Measurements from ENCODE around the gene SUCLG1. TPM values are rescaled to one million over a fixed set of nuclear protein-coding genes. Genes with fewer than 3 reads are reported as not detected.
"Not testable (repeated sequence)": the region's sequence is repeated elsewhere in the genome, so short reads cannot be mapped to it uniquely, and the experiment has no call there.

Gene SUCLG1
- total RNA-seq, 1 donor from 2014 or later, result 85.4 TPM

DNA sequence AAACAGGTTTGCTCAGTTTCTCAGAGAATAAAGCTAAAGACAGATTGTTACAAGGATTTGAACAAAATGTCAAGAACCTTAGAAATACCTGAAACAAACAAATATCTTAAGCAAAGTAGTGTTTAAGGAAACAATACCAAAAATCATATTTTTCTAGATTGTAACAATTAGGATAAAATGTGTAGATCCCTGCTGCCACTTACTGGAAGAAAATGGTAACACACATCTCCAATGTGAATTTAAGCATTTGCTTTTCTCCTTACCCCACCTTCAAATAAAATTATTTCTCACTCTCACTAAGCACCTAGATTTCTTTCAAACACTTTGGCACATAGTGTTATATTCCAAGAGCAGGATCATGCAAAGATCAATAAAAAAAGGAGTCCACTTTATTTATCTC is 34.9 kb downstream of the SUCLG1 start:
- DNase-seq (ENCODE audit: extremely low read depth, low read depth, low spot score), result no peak

DNA sequence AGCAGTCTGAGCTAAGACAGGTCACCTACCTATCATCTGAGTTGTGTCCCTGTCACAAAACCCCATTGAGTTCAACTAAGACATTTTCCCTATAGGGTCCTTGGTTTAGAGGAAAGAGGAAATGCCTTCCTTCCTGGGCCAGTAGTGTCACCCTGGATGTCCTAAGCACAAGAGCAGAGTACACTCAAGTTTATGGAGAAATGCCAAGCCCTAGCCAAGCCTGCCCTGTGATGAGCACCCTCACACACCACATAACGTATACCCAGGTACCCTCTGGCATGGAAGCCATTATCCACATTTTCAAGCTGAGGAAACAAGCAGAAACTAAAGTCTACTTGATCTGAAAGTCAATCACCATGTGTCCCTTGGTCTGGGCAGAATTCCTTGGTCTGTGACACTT is 37.3 kb downstream of the SUCLG1 start:
- no peak for DNase-seq (ENCODE audit: extremely low read depth, low read depth, low spot score)

DNA sequence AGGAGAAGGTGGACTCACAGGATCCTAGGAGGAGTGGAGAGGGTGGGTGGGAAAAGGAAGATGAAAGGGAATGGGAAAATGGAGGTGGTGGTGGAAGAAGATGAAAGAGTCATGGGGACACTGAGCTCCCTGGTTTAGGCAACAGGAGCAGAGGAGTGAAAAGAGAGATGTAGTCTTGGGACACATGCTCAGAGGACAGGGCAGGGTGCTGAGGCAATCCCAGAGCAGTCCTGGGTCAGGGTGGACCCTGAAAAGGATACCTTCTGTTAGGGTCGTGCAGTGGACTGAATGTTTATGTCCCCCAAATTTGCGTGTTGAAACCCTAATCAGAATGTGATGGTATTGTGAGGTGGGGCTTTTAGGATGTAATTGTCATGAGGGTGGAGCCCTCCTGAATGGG is 37.9 kb downstream of the SUCLG1 start:
- no peak for DNase-seq (ENCODE audit: extremely low read depth, low read depth, low spot score)

DNA sequence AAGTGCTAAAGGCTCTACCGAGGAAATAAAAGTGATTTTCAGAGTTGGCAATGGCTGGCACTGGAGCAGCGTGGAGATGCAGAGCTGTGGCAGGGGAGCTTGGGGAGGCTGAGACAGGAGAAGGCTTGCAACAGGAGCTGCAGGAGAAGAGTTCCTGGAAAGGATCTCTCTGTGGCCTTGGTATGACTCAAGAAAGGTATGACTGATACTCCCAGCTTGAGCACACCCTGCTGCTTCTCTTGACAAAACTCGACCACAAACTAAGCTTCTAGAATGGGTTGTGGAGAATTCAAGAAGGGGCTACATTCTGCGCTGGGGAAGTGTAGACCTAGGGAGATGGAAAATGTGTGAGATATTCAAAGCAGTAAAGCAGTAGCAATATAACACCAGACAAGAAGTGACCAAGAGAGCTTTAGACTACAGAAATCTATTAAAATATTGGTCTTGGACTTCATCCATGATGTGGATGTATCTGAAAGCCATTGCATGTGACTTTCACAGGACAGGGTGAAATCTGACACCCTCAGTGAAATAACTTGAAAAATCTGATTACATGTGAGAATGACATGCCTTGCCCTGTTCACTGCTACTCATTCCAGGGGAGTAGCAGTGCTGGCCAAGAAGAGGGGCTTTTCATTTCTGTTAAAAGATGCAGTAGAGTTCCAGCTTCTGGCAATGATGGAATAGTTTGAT is 41.5 kb downstream of the SUCLG1 start:
- DNase-seq (ENCODE audit: extremely low read depth, low read depth, low spot score), result no peak

DNA sequence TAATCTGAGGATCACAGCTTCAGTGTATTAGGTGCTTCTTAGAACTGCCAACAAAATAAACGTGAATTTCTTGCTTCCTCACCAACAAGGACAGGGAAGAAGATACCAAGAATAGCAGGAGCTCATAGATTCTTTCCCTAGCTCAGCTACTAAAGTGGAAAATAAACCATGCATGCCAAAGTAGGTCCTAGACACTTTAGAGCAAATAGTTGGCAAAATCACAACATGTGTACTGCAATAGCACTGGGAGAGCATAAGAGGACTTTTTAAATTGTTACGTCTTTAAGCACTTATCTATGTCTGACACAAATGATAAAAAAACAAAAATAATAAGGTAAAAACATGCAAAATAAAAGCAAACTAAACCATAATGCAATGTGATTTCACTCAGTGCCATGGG is 49.5 kb downstream of the SUCLG1 start:
- DNase-seq (ENCODE audit: extremely low read depth, low read depth, low spot score), result no peak

DNA sequence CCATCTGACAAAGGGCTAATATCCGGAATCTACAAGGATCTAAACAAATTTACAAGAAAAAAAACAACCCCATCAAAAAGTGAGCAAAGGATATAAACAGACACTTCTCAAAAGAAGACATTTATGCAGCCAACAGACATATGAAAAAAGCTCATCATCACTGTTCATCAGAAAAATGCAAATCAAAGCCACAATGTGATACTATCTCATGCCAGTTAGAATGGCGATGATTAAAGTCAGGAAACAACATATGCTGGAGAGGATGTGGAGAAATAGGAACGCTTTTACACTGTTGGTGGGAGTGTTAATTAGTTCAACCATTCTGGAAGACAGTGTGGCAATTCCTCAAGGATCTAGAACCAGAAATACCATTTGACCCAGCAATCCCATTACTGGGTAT is 57.0 kb downstream of the SUCLG1 start:
- not testable (repeated sequence) for DNase-seq (ENCODE audit: extremely low read depth, low read depth, low spot score)

DNA sequence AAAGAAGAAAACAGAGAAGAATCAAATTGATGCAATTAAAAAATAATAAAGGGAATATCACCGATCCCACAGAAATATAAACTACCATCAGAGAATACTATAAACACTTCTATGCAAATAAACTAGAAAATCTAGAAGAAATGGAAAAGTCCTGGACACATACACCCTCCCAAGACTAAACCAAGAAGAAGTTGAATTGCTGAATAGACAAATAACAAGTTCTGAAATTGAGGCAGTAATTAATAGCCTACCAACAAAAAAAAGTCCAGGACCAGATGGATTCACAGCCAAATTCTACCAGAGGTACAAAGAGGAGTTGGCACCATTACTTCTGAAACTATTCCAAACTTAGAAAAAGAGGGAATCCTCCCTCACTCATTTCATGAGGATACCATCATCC is 59.2 kb downstream of the SUCLG1 start:
- DNase-seq (ENCODE audit: extremely low read depth, low read depth, low spot score), result not testable (repeated sequence)

DNA sequence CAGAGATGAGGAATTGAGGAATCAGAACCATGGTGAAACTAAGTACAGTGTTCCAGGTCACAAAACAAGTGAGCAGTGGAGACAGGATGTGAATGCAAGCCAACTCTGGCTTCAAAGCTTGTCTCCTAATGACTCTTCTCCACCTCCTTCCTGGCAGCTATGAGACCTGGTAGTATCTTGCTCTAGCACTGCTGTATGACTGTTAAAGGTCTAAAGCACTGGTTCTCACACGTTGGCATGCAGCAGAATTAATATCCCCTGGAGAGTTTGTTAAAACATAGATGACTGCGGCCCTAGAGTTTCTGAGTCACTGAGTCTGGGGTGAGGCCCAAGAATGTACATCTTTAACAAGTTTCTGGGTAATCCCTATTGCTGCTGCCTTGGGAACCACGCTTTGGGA is 63.3 kb downstream of the SUCLG1 start:
- DNase-seq (ENCODE audit: extremely low read depth, low read depth, low spot score), result no peak

DNA sequence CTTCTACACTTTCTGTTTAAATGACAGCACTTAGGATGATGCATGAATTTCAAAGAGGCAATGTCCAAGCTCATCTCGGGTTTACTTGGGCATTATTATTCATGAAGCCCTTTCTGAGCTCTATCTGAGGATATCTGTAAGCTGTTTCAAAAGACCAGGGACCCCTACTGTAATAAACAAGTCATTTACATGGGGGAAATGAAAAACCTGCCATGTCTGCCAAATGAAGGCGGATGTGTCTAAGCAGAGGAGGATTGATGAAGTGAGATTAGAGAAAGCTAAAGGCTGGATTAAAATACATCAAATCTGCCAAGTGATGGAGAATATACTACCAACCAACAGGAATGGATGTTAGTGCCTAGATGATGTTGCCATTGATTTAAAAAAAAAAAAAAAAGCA is 64.5 kb downstream of the SUCLG1 start:
- DNase-seq (ENCODE audit: extremely low read depth, low read depth, low spot score), result no peak

DNA sequence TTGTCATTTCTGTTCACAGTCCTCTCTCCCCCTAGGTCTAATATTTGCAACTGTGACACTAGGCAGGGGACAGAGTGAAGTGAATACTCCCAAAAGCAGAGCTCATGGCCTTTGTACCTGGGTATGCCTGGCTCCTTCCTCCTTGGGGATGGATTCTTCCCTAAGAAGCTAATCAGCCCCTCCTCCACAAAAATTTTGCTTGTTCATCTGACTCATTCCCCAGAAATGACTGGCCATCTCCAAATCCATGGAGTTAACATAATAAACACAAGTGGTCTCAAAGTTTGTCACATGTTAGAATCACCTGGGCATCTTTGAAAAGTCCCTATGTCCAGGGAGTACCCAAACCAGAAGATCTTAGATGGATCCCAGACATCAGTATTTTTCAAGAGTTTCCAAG is 65.3 kb downstream of the SUCLG1 start:
- DNase-seq (ENCODE audit: extremely low read depth, low read depth, low spot score), result no peak

DNA sequence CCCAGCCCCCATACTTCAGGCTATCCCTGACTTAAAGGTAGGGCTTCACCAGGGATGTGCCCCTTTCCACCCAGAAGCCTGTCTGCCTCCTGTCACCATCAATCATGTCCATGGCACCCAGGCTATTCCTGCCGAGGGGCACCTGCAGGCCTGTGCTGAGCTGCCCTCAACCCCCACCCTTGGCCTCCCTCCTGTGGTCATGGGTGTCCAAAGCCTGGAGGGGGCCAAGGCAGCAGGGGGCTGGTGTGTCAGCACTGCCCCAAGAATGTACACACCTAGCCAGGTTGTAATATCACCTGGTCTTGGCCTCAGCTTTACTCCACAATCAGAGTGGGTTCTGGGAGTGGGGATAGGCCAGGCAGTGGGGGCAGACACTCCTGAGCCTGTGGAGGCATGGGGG is 69.3 kb downstream of the SUCLG1 start:
- no peak for DNase-seq (ENCODE audit: extremely low read depth, low read depth, low spot score)

DNA sequence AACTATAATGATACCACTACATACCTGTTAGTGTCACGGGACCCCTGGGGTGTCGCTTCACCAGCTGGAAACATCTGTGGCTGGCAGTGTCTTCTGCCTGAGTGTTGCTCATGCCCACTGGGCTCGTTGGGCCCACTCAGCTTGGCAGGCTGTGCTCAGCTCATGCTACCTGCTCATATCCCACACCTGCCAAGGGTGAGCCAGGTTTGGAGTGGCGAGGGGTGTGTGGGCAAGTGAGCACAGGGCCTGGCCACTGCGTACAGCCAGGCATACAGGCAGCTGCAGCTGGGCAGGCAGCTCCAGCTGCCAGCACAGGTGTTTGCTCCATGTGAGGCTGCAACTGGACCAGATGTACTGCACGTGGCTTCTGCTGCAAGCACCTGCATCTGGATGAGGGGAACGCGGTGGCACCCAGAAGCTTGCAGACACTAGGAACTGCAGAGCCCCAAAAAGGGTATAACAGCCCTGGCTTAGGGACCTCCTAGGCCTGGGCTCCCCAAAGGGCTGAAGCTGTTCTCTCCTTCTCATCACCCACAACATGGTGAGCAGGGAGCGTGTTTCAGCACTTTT is 70.1 kb downstream of the SUCLG1 start:
- no peak for DNase-seq (ENCODE audit: extremely low read depth, low read depth, low spot score)

DNA sequence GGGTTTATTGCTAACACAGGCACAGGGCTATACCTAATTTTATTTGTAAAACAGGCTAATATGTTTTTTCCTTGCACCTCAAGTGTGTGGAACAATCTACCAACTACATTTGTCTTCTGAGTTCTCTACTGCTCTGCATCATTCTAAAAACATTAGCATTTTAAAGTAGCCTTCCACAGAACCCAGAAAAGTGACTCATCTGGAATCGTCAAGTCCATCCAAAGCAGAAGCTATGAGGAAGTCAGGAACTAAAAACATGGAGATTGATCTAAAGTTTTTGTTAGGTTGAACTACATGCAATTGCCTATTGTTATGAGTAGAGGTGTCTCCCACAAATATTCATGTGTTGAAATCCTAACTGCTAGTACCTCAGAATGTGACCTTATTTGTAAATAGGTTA is 70.9 kb downstream of the SUCLG1 start:
- DNase-seq (ENCODE audit: extremely low read depth, low read depth, low spot score), result no peak

DNA sequence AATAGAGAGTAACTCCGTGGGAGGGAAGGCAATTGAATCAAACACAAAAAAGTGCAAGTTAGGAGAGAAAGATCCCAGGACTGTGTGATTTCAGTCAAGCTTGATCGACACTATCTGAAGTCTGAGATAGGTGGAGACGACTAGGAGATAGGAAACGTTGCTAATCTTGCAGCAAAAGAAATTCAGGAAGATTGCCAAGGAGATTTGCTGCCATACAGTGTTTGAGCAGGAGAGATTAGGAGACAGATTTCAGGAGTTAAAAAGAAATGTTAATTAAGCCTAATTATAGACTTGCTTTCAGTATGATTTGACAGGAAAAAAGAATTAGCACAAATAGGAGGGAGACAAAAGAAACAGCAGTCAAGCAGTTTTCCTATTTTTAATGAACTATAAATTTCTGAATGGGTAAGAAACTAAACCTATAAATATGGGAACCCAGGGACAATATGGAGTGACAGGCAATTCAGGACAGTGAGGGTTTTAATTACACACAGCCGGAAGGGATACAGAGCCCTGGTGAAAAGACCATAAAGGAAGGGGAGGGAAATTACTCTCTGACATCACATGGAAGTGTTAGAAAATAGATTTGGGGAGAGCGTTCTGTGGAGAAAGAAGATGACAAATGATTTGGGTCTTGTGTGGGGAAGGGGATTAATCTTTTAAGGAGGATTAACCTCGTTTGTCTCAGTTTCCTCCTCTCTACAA is 72.6 kb downstream of the SUCLG1 start:
- no peak for DNase-seq (ENCODE audit: extremely low read depth, low read depth, low spot score)

DNA sequence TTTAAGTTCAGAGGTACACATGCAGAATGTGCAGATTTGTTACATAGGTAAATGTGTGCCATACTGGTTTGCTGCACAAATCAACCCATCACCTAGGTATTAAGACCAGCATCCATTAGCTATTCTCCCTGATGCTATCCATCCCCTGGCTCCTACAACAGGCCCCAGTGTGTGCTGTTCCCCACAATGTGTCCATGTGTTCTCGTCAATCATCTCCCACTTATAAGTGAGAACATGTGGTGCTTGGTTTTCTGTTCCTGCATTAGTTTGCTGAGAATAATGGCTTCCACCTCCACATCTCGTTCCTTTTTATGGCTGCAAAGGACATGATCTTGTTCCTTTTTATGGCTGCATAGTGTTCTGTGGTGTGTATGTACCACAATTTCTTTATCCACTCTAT is 75.8 kb downstream of the SUCLG1 start:
- DNase-seq (ENCODE audit: extremely low read depth, low read depth, low spot score), result no peak

DNA sequence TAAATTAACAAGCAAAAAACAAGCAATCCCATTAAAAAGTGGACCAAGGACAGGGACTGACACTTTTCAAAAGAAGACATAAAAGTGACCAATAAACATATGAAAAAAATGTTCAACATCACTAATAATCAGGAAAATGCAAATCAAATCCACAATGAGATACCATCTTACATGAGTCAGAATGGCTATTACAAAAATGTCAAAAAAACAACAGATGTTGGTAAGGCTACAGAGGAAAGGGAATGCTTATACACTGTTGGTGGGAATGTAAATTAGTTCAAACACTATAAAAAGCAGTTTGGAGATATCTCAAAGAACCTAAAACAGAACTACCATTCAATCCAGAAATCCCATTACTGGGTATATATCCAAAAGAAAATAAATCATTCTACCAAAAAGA is 78.2 kb downstream of the SUCLG1 start:
- no peak for DNase-seq (ENCODE audit: extremely low read depth, low read depth, low spot score)

DNA sequence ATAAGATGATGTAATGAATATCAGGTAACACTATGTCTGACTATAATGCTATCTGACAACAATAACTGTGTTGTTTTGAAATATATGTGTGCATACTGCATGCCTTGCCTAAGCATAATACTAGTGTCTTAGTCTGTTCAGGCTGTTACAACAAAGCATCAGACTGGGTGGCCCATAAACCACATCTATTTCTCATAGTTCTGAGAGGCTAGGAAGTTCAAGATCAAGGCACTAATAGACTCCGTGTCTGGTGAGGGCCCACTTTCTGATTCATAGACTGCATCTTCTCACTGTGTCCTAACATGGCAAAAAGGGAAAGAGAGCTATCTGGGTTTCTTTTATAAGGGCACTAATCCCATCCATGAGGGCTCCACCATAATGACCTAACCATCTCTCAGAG is 80.1 kb downstream of the SUCLG1 start:
- DNase-seq (ENCODE audit: extremely low read depth, low read depth, low spot score), result no peak

DNA sequence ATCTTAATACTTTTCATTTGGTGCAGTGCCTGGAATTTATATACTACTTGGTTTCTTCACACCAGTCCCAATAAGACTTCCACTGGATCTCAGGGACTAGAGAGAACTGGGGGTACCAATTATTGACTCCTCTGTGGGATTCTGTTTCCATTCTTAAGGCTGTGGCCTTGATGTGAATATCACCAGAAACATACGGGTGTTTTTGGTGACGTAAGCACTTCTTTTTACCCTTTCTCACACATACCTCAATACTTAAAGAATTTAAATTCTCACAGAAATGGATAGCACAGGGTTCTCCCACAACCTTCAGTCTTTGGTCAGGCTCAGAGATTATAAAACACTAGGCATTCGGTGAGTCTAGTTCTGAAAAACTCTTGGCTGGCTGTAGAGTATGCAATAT is 84.1 kb downstream of the SUCLG1 start:
- no peak for DNase-seq (ENCODE audit: extremely low read depth, low read depth, low spot score)

DNA sequence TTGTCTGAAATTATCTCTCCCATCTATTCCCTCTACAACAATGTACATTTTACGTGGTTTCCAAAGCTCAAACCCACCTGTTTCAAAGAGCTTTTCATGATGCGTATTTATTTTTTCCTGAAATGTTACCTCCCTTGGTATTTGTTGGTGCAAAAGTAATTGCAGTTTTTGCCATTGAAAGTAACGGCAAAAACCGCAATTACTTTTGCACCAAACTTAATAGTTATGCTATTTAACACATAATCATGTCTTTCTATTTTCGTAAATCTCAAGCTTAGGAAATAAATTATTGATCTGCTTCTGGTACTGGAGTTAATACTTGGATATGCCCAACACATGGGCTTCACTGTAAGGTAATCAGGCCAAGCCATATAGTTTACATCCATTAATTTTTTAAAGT is 85.2 kb downstream of the SUCLG1 start:
- DNase-seq (ENCODE audit: extremely low read depth, low read depth, low spot score), result no peak
